Activated CD4-positive, CD25-positive, alpha-beta regulatory T cell treated with anti-CD3 and anti-CD28 coated beads, Interleukin-2, amount 50 U/mL, for 24 hours (primary cell): ENCODE measurements around the gene PPP1R16B.
A peak's percentile ranks its signal among the peaks of the same experiment; 100 is the strongest.
"Not testable (repeated sequence)": the region's sequence is repeated elsewhere in the genome, so short reads cannot be mapped to it uniquely, and the experiment has no call there.

Source experiments
- ATAC-seq, 2 donors: fragments of 150-1000 bp; cut with Tn5 transposase; one replicate each; pipeline ENCODE4 v1.10.0; 2021; ENCODE audit warnings: mild to moderate bottlenecking in 1 of 2, moderate library complexity in 1 of 2

The PPP1R16B gene

GRCh38 chr20:38854654-38855066 is 49.2 kb downstream of the PPP1R16B start:
- ATAC-seq = no peak

- no peak for ATAC-seq
These were observed 49.9 kb downstream of the PPP1R16B start for GRCh38 chr20:38855356-38855755.

GRCh38 chr20:38856570-38856969 is 51.1 kb downstream of the PPP1R16B start:
- ATAC-seq = no peak

- no peak for ATAC-seq
These were observed 52.2 kb downstream of the PPP1R16B start for GRCh38 chr20:38857703-38858102.

GRCh38 chr20:38859070-38859690 is 53.7 kb downstream of the PPP1R16B start:
- ATAC-seq = peak; percentile 20 to 32

- not testable (repeated sequence) for ATAC-seq
These were observed 54.4 kb downstream of the PPP1R16B start for GRCh38 chr20:38859857-38860256.

GRCh38 chr20:38861071-38861401 is 55.5 kb downstream of the PPP1R16B start:
- no peak for ATAC-seq

GRCh38 chr20:38862226-38862625 is 56.7 kb downstream of the PPP1R16B start:
- no peak for ATAC-seq

- peak; percentile 95 to 98 for ATAC-seq
These were observed 57.7 kb downstream of the PPP1R16B start for GRCh38 chr20:38863024-38863851.

- no peak for ATAC-seq
These were observed 59.2 kb downstream of the PPP1R16B start for GRCh38 chr20:38864662-38865061.

GRCh38 chr20:38866265-38867061 is 61.0 kb downstream of the PPP1R16B start:
- ATAC-seq = no peak

- ATAC-seq = no peak
These were observed 61.5 kb downstream of the PPP1R16B start for GRCh38 chr20:38867062-38867359.

- ATAC-seq = no peak
These were observed 65.4 kb downstream of the PPP1R16B start for GRCh38 chr20:38870733-38871559.

- ATAC-seq = no peak
These were observed 66.1 kb downstream of the PPP1R16B start for GRCh38 chr20:38871560-38871953.

- no peak for ATAC-seq
These were observed 66.5 kb downstream of the PPP1R16B start for GRCh38 chr20:38872036-38872435.

GRCh38 chr20:38872491-38873049 is 67.1 kb downstream of the PPP1R16B start:
- peak in 1 of 2 donors; percentile 3 for ATAC-seq

GRCh38 chr20:38873050-38873581 is 67.6 kb downstream of the PPP1R16B start:
- peak; percentile 89 for ATAC-seq

- ATAC-seq = no peak
These were observed 69.1 kb downstream of the PPP1R16B start for GRCh38 chr20:38874460-38875174.

- no peak for ATAC-seq
These were observed 69.9 kb downstream of the PPP1R16B start for GRCh38 chr20:38875175-38875993.

GRCh38 chr20:38877483-38877882 is 72.0 kb downstream of the PPP1R16B start:
- ATAC-seq = no peak

GRCh38 chr20:38878866-38879265 is 73.4 kb downstream of the PPP1R16B start:
- ATAC-seq = no peak
